Measurements from ENCODE around the gene PHKA2. TPM values are rescaled to one million over a fixed set of nuclear protein-coding genes. Genes with fewer than 3 reads are reported as not detected.

Gene PHKA2
- total and polyA plus RNA-seq, 2 of the 4 experiments (the other 2 are of a cell fraction): 10.0 to 21.5 TPM

DNA sequence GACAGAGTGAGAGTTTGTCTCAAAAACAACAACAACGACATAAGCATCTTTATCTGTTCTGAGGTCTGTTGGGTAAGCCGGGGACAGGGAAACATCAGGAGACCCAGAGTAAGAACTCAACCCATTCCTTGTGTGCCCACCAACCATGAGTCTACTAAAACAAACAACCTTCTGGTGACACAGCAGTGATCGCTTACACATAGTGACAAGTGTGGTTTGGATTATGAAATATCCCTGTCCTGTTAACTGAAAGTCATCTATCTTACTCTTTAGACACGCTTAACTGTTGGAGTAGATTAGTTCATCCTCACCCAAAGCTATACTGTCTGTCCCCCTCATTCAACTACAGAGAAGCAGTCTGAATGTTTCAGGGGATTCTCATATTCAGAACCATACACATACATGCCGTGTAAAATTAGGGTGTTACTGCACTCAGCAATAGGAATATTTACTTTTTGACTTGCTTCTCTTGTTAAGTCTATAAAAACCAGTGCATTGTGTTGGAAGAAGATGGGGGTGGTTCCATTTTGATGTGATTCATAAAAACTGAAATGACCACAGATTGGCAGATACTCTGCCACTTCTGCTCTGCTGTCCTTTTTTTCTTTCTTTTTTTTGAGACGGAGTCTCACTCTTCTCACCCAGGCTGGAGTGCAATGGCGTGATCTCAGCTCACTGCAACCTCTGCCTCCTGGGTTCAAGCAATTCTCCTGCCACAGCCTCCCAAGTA is 27.4 kb downstream of the PHKA2 start:
- Histone ChIP-seq H3K4me3 (ENCODE audit: insufficient read depth, low read depth, low read length) (no peak overlapping the region), H3K9me3 (ENCODE audit: control insufficient read depth, insufficient read depth, low read length) (no peaks in the 10 kb centered on the region), H3K4me1 (ENCODE audit: control insufficient read depth, insufficient read depth, low read length) (no peaks in the 10 kb centered on the region; the same call in 1 of the 2 replicates), H3K27ac (ENCODE audit: insufficient read depth, low read length) (no peak overlapping the region), H4K91ac (ENCODE audit: insufficient read depth, low read depth, low read length) (no peak overlapping the region), H3K9me1 (ENCODE audit: insufficient read depth, low read length) (no peaks in the 10 kb centered on the region; the same call in 1 of the 2 replicates), H4K20me1 (ENCODE audit: insufficient read depth, low read length) (no peaks in the 10 kb centered on the region), H3K4ac (ENCODE audit: low read depth, low read length) (no peak overlapping the region), H3K27me3 (ENCODE audit: control insufficient read depth, insufficient read depth, low read length) (no peaks in the 10 kb centered on the region), H2BK120ac (ENCODE audit: low read depth, low read length) (no peak overlapping the region), H2AK9ac (replicated peaks; ENCODE audit: low read depth, low read length, poor library complexity) (no peak overlapping the region), H3K4me2 (ENCODE audit: low read depth, low read length) (no peak overlapping the region), H3K14ac (replicated peaks; ENCODE audit: low read depth, low read length) (no peak overlapping the region), H3K36me3 (ENCODE audit: control insufficient read depth, insufficient read depth, low read length) (peaks cover 1% of the 10 kb centered on the region; the same call in 1 of the 2 replicates), H2AK5ac (ENCODE audit: low read depth, low read length) (no peak overlapping the region), H3K9ac (ENCODE audit: low read depth, low read length) (no peak overlapping the region), H3K18ac (ENCODE audit: low read depth, low read length) (no peak overlapping the region), H2AFZ (replicated peaks; ENCODE audit: low read length, poor library complexity) (no peak overlapping the region), H4K5ac (ENCODE audit: low read depth, low read length) (no peak overlapping the region), H3K23ac (ENCODE audit: low read depth, low read length) (no peak overlapping the region), H2BK20ac (ENCODE audit: low read depth, low read length) (no peak overlapping the region), H2BK15ac (ENCODE audit: low read depth, low read length) (no peak overlapping the region), H3K79me1 (ENCODE audit: low read depth in 1 of 2, low read length in 2 of 2) (peaks cover 0 to 3% of the 10 kb centered on the region in 2 experiments; a peak in 2 of 4 replicates), H3K56ac (ENCODE audit: extremely low read depth, insufficient read depth, low read length) (no peak overlapping the region), H4K8ac (ENCODE audit: low read depth in 2 of 2, low read length in 2 of 2) (no peak overlapping the region), H2BK5ac (ENCODE audit: low read depth, low read length, poor library complexity, severe bottlenecking) (no peak overlapping the region)
- in situ Hi-C loops (cut with MboI; ENCODE audit: low sequenced_read_pairs): no loop called here
- no peak for DNase-seq
- WGBS, 2 experiments (ENCODE audit: extremely low coverage in 2 of 2, insufficient read length in 1 of 2): no CpG with 5 or more reads among the region's 7 CpGs
- intact Hi-C loops (cut with micrococcal nuclease): no loop called here
- ChIA-PET POLR2A (ENCODE audit: unreplicated experiment) (no interaction called here), CTCF (no interaction called here)
- no TSS peak for BruUV-seq (replicated peaks)
- TF ChIP-seq NFE2L2 (IDR thresholded peaks at IDR 0.05; ENCODE audit: low read depth, low read length): no peak
- TF ChIP-seq, protein P1, sequence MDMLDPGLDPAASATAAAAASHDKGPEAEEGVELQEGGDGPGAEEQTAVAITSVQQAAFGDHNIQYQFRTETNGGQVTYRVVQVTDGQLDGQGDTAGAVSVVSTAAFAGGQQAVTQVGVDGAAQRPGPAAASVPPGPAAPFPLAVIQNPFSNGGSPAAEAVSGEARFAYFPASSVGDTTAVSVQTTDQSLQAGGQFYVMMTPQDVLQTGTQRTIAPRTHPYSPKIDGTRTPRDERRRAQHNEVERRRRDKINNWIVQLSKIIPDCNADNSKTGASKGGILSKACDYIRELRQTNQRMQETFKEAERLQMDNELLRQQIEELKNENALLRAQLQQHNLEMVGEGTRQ (IDR thresholded peaks at IDR 0.05; ENCODE audit: low read depth, low read length): no peak
- no peak for TF ChIP-seq MAFK (IDR thresholded peaks at IDR 0.05; ENCODE audit: low read depth, low read length)
- no peak for TF ChIP-seq FOS (IDR thresholded peaks at IDR 0.05; ENCODE audit: low read depth, low read length)
- TF ChIP-seq, protein P2, sequence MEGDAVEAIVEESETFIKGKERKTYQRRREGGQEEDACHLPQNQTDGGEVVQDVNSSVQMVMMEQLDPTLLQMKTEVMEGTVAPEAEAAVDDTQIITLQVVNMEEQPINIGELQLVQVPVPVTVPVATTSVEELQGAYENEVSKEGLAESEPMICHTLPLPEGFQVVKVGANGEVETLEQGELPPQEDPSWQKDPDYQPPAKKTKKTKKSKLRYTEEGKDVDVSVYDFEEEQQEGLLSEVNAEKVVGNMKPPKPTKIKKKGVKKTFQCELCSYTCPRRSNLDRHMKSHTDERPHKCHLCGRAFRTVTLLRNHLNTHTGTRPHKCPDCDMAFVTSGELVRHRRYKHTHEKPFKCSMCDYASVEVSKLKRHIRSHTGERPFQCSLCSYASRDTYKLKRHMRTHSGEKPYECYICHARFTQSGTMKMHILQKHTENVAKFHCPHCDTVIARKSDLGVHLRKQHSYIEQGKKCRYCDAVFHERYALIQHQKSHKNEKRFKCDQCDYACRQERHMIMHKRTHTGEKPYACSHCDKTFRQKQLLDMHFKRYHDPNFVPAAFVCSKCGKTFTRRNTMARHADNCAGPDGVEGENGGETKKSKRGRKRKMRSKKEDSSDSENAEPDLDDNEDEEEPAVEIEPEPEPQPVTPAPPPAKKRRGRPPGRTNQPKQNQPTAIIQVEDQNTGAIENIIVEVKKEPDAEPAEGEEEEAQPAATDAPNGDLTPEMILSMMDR (conservative IDR thresholded peaks at IDR 0.05; ENCODE audit: low read depth, low read length): no peak
- TF ChIP-seq BHLHE40 (IDR thresholded peaks at IDR 0.05; ENCODE audit: low read depth, low read length): no peak
- TF ChIP-seq, protein P3, sequence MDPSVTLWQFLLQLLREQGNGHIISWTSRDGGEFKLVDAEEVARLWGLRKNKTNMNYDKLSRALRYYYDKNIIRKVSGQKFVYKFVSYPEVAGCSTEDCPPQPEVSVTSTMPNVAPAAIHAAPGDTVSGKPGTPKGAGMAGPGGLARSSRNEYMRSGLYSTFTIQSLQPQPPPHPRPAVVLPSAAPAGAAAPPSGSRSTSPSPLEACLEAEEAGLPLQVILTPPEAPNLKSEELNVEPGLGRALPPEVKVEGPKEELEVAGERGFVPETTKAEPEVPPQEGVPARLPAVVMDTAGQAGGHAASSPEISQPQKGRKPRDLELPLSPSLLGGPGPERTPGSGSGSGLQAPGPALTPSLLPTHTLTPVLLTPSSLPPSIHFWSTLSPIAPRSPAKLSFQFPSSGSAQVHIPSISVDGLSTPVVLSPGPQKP (IDR thresholded peaks at IDR 0.05; ENCODE audit: borderline replicate concordance, low read depth, low read length): no peak
- no peak for TF ChIP-seq RFX5 (IDR thresholded peaks at IDR 0.05; ENCODE audit: low read depth, low read length)
- TF ChIP-seq CHD1 (IDR thresholded peaks at IDR 0.05; ENCODE audit: low read depth, low read length): no peak
- TF ChIP-seq MXI1 (IDR thresholded peaks at IDR 0.05; ENCODE audit: borderline replicate concordance, low read depth, low read length): no peak
- TF ChIP-seq RCOR1 (IDR thresholded peaks at IDR 0.05; ENCODE audit: insufficient replicate concordance, low read length): no peak
- TF ChIP-seq CEBPB (IDR thresholded peaks at IDR 0.05; ENCODE audit: low read depth, low read length): no peak
- TF ChIP-seq SMC3 (IDR thresholded peaks at IDR 0.05; ENCODE audit: low read depth, low read length): no peak
- no peak for TF ChIP-seq RAD21 (IDR thresholded peaks at IDR 0.05; ENCODE audit: low read length)
- no peak for TF ChIP-seq POLR2A (IDR thresholded peaks at IDR 0.05; ENCODE audit: low read depth, low read length)
- no peak for TF ChIP-seq MAZ (IDR thresholded peaks at IDR 0.05; ENCODE audit: borderline replicate concordance, low read depth, low read length)
- ATAC-seq (ENCODE audit: low read depth): no peak
- dilution Hi-C loops (cut with HindIII; ENCODE audit: low sequenced_read_pairs, unreplicated experiment): no loop called here
